GM19193 (cell line): ENCODE data around the gene ADAMTS2.

ENCODE experiments used
- POLR2A ChIP-seq: IDR thresholded peaks from 4 replicates; pipeline ENCODE4 v1.6.1; 2011; ENCODE audit not compliant: insufficient read depth, insufficient read length; ENCODE audit errors: extremely low read depth

The ADAMTS2 gene

DNA sequence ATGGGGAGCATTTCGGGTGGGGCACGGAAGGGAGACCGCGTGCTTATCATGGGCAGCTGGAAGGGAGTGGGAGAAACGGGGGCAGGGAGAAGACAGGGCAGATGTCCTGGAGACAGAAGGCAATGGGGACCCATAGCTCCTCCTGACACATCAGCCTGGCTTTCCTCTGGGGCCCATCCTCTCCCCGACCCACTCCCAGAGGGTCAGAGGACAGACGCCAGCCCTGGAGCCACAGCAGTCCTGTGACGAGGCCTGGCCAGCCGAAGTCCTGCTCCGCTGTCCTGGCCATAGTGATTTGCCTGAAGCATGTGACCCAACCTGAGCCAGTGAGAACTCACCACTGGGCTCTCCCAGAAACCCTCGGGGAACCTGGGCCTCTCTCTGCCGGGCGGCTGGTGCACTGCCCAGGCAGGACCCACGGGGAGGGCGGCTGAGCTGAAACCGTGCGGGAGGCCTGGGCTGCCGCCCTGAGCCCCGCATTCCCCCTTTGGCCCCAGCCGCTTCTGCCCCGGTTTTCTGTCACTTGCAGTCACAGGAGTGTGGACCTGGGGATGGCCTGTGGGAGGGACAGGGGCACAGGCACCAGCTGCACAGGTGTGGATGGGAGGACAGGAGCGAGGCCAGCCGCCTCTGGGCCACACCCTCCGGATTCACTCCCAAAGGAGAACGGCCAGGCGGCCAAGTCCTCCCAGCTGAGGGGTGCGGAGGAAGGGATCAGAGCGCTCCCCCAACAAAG, 19.8 kb downstream of the ADAMTS2 start:
- no peak for TF ChIP-seq POLR2A

DNA sequence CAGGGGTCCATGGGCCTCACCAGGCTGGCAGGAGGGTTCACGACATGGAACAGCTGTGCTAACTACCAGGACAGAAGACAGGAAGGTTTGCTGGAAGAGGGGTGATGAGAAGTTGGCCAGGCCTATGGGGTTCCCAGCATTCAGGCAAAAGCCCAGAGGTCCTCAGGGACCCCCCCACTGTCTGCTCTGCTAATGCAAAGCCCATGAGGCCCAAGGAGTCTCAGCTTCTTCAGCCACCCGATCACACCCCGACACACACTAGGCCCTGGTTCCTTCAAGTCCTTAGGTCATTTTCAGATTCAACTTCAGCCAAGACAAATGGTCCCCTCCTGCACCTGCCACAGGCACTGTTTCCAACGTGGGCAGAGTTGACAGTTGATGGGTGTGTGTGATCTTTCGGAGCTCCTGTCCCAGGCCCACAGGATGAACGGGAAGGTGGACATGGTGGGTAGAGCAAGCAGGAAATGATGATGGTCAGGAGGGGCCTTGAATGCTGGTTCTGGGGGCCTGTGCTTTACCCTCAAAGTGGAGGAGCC, 20.4 kb downstream of the ADAMTS2 start:
- TF ChIP-seq POLR2A, result no peak

- TF ChIP-seq POLR2A, result no peak
These were observed 22.0 kb downstream of the ADAMTS2 start for GRCh38 chr5:179323026-179323870.

- no peak for TF ChIP-seq POLR2A
These were observed 22.9 kb downstream of the ADAMTS2 start for GRCh38 chr5:179322071-179323025.

- TF ChIP-seq POLR2A, result no peak
These were observed 23.9 kb downstream of the ADAMTS2 start for GRCh38 chr5:179321206-179321987.

DNA sequence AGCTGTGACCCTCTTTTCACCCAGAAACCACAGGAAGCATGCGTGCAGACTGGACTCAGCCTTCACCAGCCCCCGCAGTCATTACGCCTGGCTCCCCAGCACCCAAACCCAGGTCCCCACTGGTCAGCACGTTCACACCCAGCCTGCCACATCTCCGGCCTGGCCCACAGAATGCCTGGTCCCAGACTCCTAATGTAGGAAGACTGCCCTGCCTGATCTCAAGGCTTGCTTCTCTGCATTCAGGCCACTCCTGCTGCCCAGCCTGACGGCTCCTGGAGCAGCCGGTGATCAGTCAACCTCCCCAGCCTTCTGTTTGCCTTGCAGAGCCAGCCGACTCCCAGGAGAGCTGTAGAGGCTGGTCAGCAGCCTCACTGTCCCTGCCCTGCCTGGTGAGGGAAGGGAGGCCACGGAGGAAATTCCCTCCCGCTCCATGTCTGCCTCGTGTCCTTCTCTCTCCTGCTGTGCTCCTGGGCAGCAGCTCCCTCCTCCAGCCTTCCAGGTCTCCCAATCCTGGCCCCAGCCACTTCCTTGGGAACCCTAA, 25.4 kb downstream of the ADAMTS2 start:
- TF ChIP-seq POLR2A, result no peak

DNA sequence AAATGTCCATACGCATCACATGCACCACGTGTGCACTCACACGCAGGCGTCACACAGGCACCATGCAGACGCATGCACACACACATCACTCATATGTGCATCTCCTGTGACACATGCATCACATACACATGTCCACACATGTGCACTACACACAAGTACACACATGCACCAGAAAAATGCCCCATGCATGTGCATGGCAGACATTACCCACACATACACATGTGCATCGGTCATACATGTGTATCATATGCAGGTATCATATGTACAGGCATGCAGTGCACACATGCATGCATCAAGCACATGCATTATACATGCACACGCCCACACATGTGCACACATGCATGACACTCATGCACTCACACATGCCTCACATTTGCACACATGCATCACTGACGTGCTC, 26.1 kb downstream of the ADAMTS2 start:
- no peak for TF ChIP-seq POLR2A

- TF ChIP-seq POLR2A, result no peak
These were observed 26.9 kb downstream of the ADAMTS2 start for GRCh38 chr5:179318221-179318955.

GRCh38 chr5:179317411-179318220, 27.6 kb downstream of the ADAMTS2 start:
- TF ChIP-seq POLR2A, result no peak

DNA sequence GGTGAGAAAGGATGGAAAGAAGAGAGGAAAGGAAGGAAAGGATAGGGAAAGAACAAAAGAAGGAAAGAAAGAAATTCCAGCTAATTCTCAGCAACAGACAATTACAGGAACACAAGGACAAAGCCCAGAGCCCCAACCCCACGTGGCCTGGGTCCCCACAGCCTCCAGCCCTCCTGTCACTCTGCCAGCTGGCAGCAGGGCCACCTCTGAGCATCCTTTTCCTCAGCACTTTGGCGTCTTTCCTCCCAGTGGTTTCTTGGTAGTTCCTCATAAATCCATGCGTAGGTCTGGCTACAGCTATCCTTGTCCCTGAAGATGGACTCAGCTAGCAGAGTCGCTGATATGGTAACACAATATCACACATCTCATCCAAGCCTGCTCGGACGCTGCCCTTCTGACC, 28.3 kb downstream of the ADAMTS2 start:
- TF ChIP-seq POLR2A, result no peak

- TF ChIP-seq POLR2A, result no peak
These were observed 29.1 kb downstream of the ADAMTS2 start for GRCh38 chr5:179316111-179316551.

- TF ChIP-seq POLR2A, result no peak
These were observed 29.8 kb downstream of the ADAMTS2 start for GRCh38 chr5:179315356-179315890.
